Ovary (tissue), 9 donors: ENCODE results near the gene SNX24. TPM values are rescaled to one million over a fixed set of nuclear protein-coding genes. Genes with fewer than 3 reads are reported as not detected.

Experiments
- DNase-seq, 5 donors: peaks; one replicate each; pipeline ENCODE4 v3.0.0-alpha.2; 2019 to 2020
- H3K27ac ChIP-seq, 2 donors: fragments of 200-600 bp; one replicate each; pipeline versions ENCODE4 v1.5.1 to v1.8.0; 2019 to 2022
- H3K27me3 ChIP-seq: fragments of 200-600 bp; one replicate; pipeline ENCODE4 v1.8.0; 2022
- H3K36me3 ChIP-seq: fragments of 200-600 bp; sonication (generic); one replicate; pipeline ENCODE4 v1.5.1; 2019
- H3K4me1 ChIP-seq: one replicate; pipeline ENCODE4 v1.8.1; 2013; ENCODE audit warnings: mild to moderate bottlenecking, moderate library complexity; ENCODE audit not compliant: insufficient read depth
- H3K4me3 ChIP-seq: fragments of 200-600 bp; sonication (generic); one replicate; pipeline ENCODE4 v1.5.1; 2017
- H3K9me3 ChIP-seq, 2 donors: fragments of 200-600 bp in 1 of 2; sonication (generic) in 1 of 2; one replicate each; pipeline versions ENCODE4 v1.5.1 to v1.8.1; 2013 to 2019; ENCODE audit warnings: mild to moderate bottlenecking in 1 of 2, moderate library complexity in 1 of 2
- EP300 ChIP-seq: sonication (generic); formaldehyde crosslinking; IDR thresholded peaks from one replicate; pipeline ENCODE4 v1.6.1; 2017; ENCODE audit warnings: antibody characterized with exemption
- POLR2A ChIP-seq: fragments of 450-650 bp; IDR thresholded peaks from one replicate; pipeline ENCODE4 v1.6.1; 2017; ENCODE audit warnings: antibody characterized with exemption, mild to moderate bottlenecking, moderate library complexity
- WGBS, 3 donors: extraction: QIAGEN DNeasy Blood & Tissue Kit in 1 of 3; methylation state at CpG; one replicate each; pipeline versions ENCODE4 v1.1.5 to v1.1.7; 2013 to 2017; 5-methylcytosine and 5-hydroxymethylcytosine counted together
- intact Hi-C, 4 donors: fragments of 100-400 bp; cut with DNase I; formaldehyde crosslinking; loops; one replicate each; pipeline versions ENCODE4 v1.11.0 to v1.15.1; 2022 to 2023
- polyA plus RNA-seq, 2 donors: library from polyadenylated mRNA; stranded (reverse); fragments of 200-250 nt in 1 of 2; fragments of 350-450 nt in 1 of 2; fragmentation: Illumina TruSeq in 1 of 2; extraction: RNeasy Lipid Tissue Mini Kit (QIAGEN cat#74804) in 1 of 2; gene quantifications; one replicate each; pipeline ENCODE4 v1.2.3, GENCODE V29; 2013 to 2014
- total RNA-seq, 7 donors: library from RNA; depleted of rRNA in 2 of 7; stranded (reverse); fragments of >200 nt in 2 of 7; fragmentation: NEBNext Ultra II Directional in 3 of 7; extraction: Animal tissue kit (Norgen Biotek cat#: 25700) in 3 of 7; gene quantifications; one replicate each; pipeline versions ENCODE4 v1.1.0 to v1.2.4, GENCODE V29; 2016 to 2023
- TF ChIP-seq, protein P1 (sequence below), 3 donors: fragments of 450-650 bp in 2 of 3; fragments of 200-600 bp in 1 of 3; IDR thresholded peaks; one replicate each; pipeline versions ENCODE4 v1.5.1 to v1.8.0; 2016 to 2022; ENCODE audit warnings: antibody characterized with exemption in 3 of 3, mild to moderate bottlenecking in 1 of 3
- donor health status: DM: no; HTN: no; CAD: no; lungs with moderate emphysema.
- donor health status: DM: no; HTN: no; CAD: no.
- donor health status: Bipolar disorder and iron deficiency.
- donor health status: DM: yes; HTN: yes; CAD: no.
- donor health status: DM: no; HTN: no; CAD: no.
- donor health status: DM: yes; HTN: yes; CAD: no.

SNX24 gene
- total and polyA plus RNA-seq, 9 donors: 4.1 to 19.1 (median 9.0) TPM

- intact Hi-C loops: no loop called here
- TF ChIP-seq, protein P1, sequence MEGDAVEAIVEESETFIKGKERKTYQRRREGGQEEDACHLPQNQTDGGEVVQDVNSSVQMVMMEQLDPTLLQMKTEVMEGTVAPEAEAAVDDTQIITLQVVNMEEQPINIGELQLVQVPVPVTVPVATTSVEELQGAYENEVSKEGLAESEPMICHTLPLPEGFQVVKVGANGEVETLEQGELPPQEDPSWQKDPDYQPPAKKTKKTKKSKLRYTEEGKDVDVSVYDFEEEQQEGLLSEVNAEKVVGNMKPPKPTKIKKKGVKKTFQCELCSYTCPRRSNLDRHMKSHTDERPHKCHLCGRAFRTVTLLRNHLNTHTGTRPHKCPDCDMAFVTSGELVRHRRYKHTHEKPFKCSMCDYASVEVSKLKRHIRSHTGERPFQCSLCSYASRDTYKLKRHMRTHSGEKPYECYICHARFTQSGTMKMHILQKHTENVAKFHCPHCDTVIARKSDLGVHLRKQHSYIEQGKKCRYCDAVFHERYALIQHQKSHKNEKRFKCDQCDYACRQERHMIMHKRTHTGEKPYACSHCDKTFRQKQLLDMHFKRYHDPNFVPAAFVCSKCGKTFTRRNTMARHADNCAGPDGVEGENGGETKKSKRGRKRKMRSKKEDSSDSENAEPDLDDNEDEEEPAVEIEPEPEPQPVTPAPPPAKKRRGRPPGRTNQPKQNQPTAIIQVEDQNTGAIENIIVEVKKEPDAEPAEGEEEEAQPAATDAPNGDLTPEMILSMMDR (IDR thresholded peaks at IDR 0.05): no peak
- no peak for TF ChIP-seq POLR2A
- no peak for TF ChIP-seq EP300
- Histone ChIP-seq H3K9me3 (no peaks in the 10 kb centered on the region), H3K27me3 (no peaks in the 10 kb centered on the region), H3K4me1 (no peaks in the 10 kb centered on the region), H3K4me3 (no peak overlapping the region), H3K36me3 (no peaks in the 10 kb centered on the region), H3K27ac (no peak overlapping the region)
- WGBS, 3 donors: 49 to 65% (median 59%) methylated on average over 5 of the region's 5 CpGs
- no peak for DNase-seq
Measured at GRCh38 chr5:122816756-122817155, 28.7 kb upstream of the SNX24 start.

- Histone ChIP-seq H3K4me3 (no peak overlapping the region), H3K27ac (no peak overlapping the region), H3K27me3 (no peaks in the 10 kb centered on the region), H3K4me1 (no peaks in the 10 kb centered on the region), H3K9me3 (no peaks in the 10 kb centered on the region), H3K36me3 (no peaks in the 10 kb centered on the region)
- DNase-seq: no peak
- intact Hi-C loops: no loop called here
- WGBS, 3 donors: 84 to 87% (median 84%) methylated on average over 1 of the region's 1 CpG
- TF ChIP-seq, protein P1 (IDR thresholded peaks at IDR 0.05): no peak
- TF ChIP-seq POLR2A: no peak
- TF ChIP-seq EP300: no peak
Measured at GRCh38 chr5:122831984-122832383, 13.4 kb upstream of the SNX24 start.

- DNase-seq: no peak
- TF ChIP-seq EP300 (no peak), POLR2A (no peak)
- TF ChIP-seq, protein P1 (IDR thresholded peaks at IDR 0.05): no peak
- WGBS, 3 donors: 83 to 93% (median 89%) methylated on average over 1 of the region's 1 CpG
Measured at GRCh38 chr5:122835681-122836080, 9.7 kb upstream of the SNX24 start.

GRCh38 chr5:122836947-122837346, 8.5 kb upstream of the SNX24 start:
- WGBS, 3 donors: 78 to 81% (median 79%) methylated on average over 3 of the region's 3 CpGs
- no peak for DNase-seq
- Histone ChIP-seq H3K36me3 (no peaks in the 10 kb centered on the region), H3K9me3 (no peaks in the 10 kb centered on the region), H3K4me3 (no peak overlapping the region), H3K27ac (no peak overlapping the region), H3K4me1 (no peaks in the 10 kb centered on the region), H3K27me3 (no peaks in the 10 kb centered on the region)
- TF ChIP-seq, protein P1 (IDR thresholded peaks at IDR 0.05): no peak
- intact Hi-C loops: no loop called here

More at GRCh38 chr5:122835681-122836080, 9.7 kb upstream of the SNX24 start:
- Histone ChIP-seq H3K4me1 (no peaks in the 10 kb centered on the region), H3K36me3 (no peaks in the 10 kb centered on the region), H3K27me3 (no peaks in the 10 kb centered on the region), H3K9me3 (no peaks in the 10 kb centered on the region), H3K27ac (no peak overlapping the region), H3K4me3 (no peak overlapping the region)
- intact Hi-C loops: no loop called here

GRCh38 chr5:122839731-122840130, 5.7 kb upstream of the SNX24 start:
- intact Hi-C loops: no loop called here
- Histone ChIP-seq H3K36me3 (no peaks in the 10 kb centered on the region), H3K9me3 (no peaks in the 10 kb centered on the region), H3K4me1 (no peaks in the 10 kb centered on the region), H3K27ac (no peak overlapping the region), H3K27me3 (no peaks in the 10 kb centered on the region), H3K4me3 (no peak overlapping the region)
- TF ChIP-seq EP300 (no peak), POLR2A (no peak)
- TF ChIP-seq, protein P1 (IDR thresholded peaks at IDR 0.05): no peak
- 92 to 98% (median 95%) methylated on average over 4 of the region's 4 CpGs for WGBS, 3 donors
- DNase-seq: no peak
